Loucy (cell line): ENCODE results near the gene ANO2.
A peak's percentile ranks its signal among the peaks of the same experiment; 100 is the strongest.

Experiments
- H2AFZ ChIP-seq: fragments of 200-600 bp; sonication (generic); 2 replicates; pipeline ENCODE4 v1.6.0; 2016; ENCODE audit warnings: antibody characterized with exemption, mild to moderate bottlenecking, low read length, moderate library complexity
- H3F3A ChIP-seq: fragments of 200-600 bp; 2 replicates; pipeline ENCODE4 v1.6.0; 2016; ENCODE audit warnings: antibody characterized with exemption, low read depth, mild to moderate bottlenecking
- H3K27me3 ChIP-seq: fragments of 200-600 bp; sonication (generic); 2 replicates; pipeline ENCODE4 v1.6.1; 2014; ENCODE audit warnings: low read length, mild to moderate bottlenecking; ENCODE audit not compliant: insufficient read depth, poor library complexity, severe bottlenecking
- H3K36me3 ChIP-seq: fragments of 200-600 bp; sonication (generic); 2 replicates; pipeline ENCODE4 v1.6.1; 2016; ENCODE audit warnings: low read length; ENCODE audit not compliant: insufficient read depth
- H3K4me1 ChIP-seq: fragments of 200-600 bp; sonication (generic); 2 replicates; pipeline ENCODE4 v1.5.1; 2014; ENCODE audit warnings: low read length, mild to moderate bottlenecking; ENCODE audit not compliant: insufficient read depth, poor library complexity, severe bottlenecking
- H3K4me2 ChIP-seq: fragments of 200-600 bp; sonication (generic); 2 replicates; pipeline ENCODE4 v1.6.0; 2014; ENCODE audit warnings: antibody characterized with exemption, low read length, low read depth, mild to moderate bottlenecking; ENCODE audit not compliant: poor library complexity, severe bottlenecking
- H3K4me3 ChIP-seq: fragments of 200-600 bp; sonication (generic); 2 replicates; pipeline ENCODE4 v1.5.1; 2014; ENCODE audit warnings: low read length, mild to moderate bottlenecking, mixed read lengths; ENCODE audit not compliant: poor library complexity, severe bottlenecking
- H3K79me2 ChIP-seq: fragments of 200-600 bp; sonication (generic); 2 replicates; pipeline ENCODE4 v1.6.1; 2014; ENCODE audit warnings: low read length; ENCODE audit not compliant: insufficient read depth
- H3K9ac ChIP-seq: fragments of 200-600 bp; sonication (generic); 2 replicates; pipeline ENCODE4 v1.6.0; 2014; ENCODE audit warnings: mild to moderate bottlenecking, low read depth, low read length, moderate library complexity; ENCODE audit not compliant: poor library complexity, severe bottlenecking
- H3K9me2 ChIP-seq: fragments of 200-600 bp; sonication (generic); replicated peaks from 2 replicates; pipeline ENCODE4 v1.6.1; 2016; ENCODE audit warnings: low read depth, low read length, mixed read lengths
- H3K9me3 ChIP-seq: fragments of 200-600 bp; sonication (generic); 2 replicates; pipeline ENCODE4 v1.6.1; 2014; ENCODE audit warnings: mild to moderate bottlenecking, antibody characterized with exemption, low read length, low read depth; ENCODE audit not compliant: insufficient read depth
- H4K20me1 ChIP-seq: fragments of 200-600 bp; sonication (generic); 2 replicates; pipeline ENCODE4 v1.6.0; 2014; ENCODE audit warnings: antibody characterized with exemption, low read length, mild to moderate bottlenecking; ENCODE audit not compliant: insufficient read depth, poor library complexity, severe bottlenecking
- CTCF ChIP-seq: fragments of 200-600 bp; sonication (generic); conservative IDR thresholded peaks from 2 replicates; pipeline ENCODE4 v1.5.1; 2014; ENCODE audit warnings: mild to moderate bottlenecking, antibody characterized with exemption, low read length
- EZH2phosphoT487 ChIP-seq: fragments of 200-600 bp; IDR thresholded peaks from 2 replicates; pipeline ENCODE4 v1.6.1; 2018; ENCODE audit warnings: antibody characterized with exemption, mild to moderate bottlenecking, moderate library complexity, borderline replicate concordance

Gene ANO2

GRCh38 chr12:5560265-5560664, 384.8 kb downstream of the ANO2 start:
- Histone ChIP-seq H3K27me3 (no peaks in the 10 kb centered on the region), H4K20me1 (no peaks in the 10 kb centered on the region)

GRCh38 chr12:5557906-5558305, 387.2 kb downstream of the ANO2 start:
- Histone ChIP-seq H3K9me2 (no peaks in the 10 kb centered on the region), H3K79me2 (no peaks in the 10 kb centered on the region), H2AFZ (peak overlapping the region; percentile 27; the same call in 1 of the 2 replicates), H3F3A (no peaks in the 10 kb centered on the region), H3K9me3 (no peaks in the 10 kb centered on the region), H3K4me3 (no peak overlapping the region), H3K27me3 (no peaks in the 10 kb centered on the region), H3K4me1 (peaks cover 11% of the 10 kb centered on the region), H3K9ac (no peak overlapping the region), H4K20me1 (no peaks in the 10 kb centered on the region), H3K4me2 (peak overlapping the region; percentile 32), H3K36me3 (no peaks in the 10 kb centered on the region)
- TF ChIP-seq CTCF (no peak), EZH2phosphoT487 (no peak)

More at GRCh38 chr12:5560265-5560664, 384.8 kb downstream of the ANO2 start:
- Histone ChIP-seq H2AFZ (no peak overlapping the region), H3K36me3 (no peaks in the 10 kb centered on the region), H3K4me2 (no peak overlapping the region), H3K9ac (no peak overlapping the region), H3K4me1 (peaks cover 11% of the 10 kb centered on the region), H3K9me2 (no peaks in the 10 kb centered on the region), H3K4me3 (no peak overlapping the region), H3K9me3 (no peaks in the 10 kb centered on the region), H3F3A (no peaks in the 10 kb centered on the region), H3K79me2 (no peaks in the 10 kb centered on the region)
- TF ChIP-seq EZH2phosphoT487 (no peak), CTCF (no peak)

GRCh38 chr12:5556946-5557673, 387.9 kb downstream of the ANO2 start:
- Histone ChIP-seq H3F3A (no peaks in the 10 kb centered on the region), H3K9me2 (no peaks in the 10 kb centered on the region), H3K27me3 (no peaks in the 10 kb centered on the region), H4K20me1 (no peaks in the 10 kb centered on the region), H3K4me3 (no peak overlapping the region), H3K9me3 (no peaks in the 10 kb centered on the region), H3K4me1 (peaks cover 11% of the 10 kb centered on the region), H3K79me2 (no peaks in the 10 kb centered on the region), H3K4me2 (no peak overlapping the region), H3K9ac (no peak overlapping the region), H3K36me3 (no peaks in the 10 kb centered on the region), H2AFZ (no peak overlapping the region)
- TF ChIP-seq CTCF: no peak
- TF ChIP-seq EZH2phosphoT487: no peak
